ENCODE data around the gene ADORA2A.

Gene ADORA2A

GRCh38 chr22:24392218-24392931 lies 35.0 kb upstream of the ADORA2A start:
- Histone ChIP-seq H3K36me3 (ENCODE audit: insufficient read depth, low read length) (peaks cover 16% of the 10 kb centered on the region), H3K27ac (ENCODE audit: low read depth, low read length) (no peak overlapping the region)

GRCh38 chr22:24393012-24393559 lies 34.3 kb upstream of the ADORA2A start:
- Histone ChIP-seq H3K4me3 (ENCODE audit: low read depth in 1 of 2, low read length in 2 of 2) (no peak overlapping the region), H3K9me3 (ENCODE audit: low read length) (no peaks in the 10 kb centered on the region), H3K27me3 (ENCODE audit: control insufficient read depth in 1 of 2, insufficient read depth in 2 of 2, low read length in 2 of 2) (no peaks in the 10 kb centered on the region), H3K27ac (ENCODE audit: low read depth, low read length) (no peak overlapping the region), H3K36me3 (ENCODE audit: insufficient read depth, low read length) (peaks cover 21% of the 10 kb centered on the region), H3K9ac (ENCODE audit: low read length) (no peak overlapping the region), H3K4me1 (ENCODE audit: insufficient read depth, low read length) (peaks cover 25% of the 10 kb centered on the region)

More at GRCh38 chr22:24392218-24392931, 35.0 kb upstream of the ADORA2A start:
- no peak overlapping the region for H3K9ac ChIP-seq (ENCODE audit: low read length)
- H3K27me3 ChIP-seq (ENCODE audit: control insufficient read depth in 1 of 2, insufficient read depth in 2 of 2, low read length in 2 of 2): no peaks in the 10 kb centered on the region
- H3K4me1 ChIP-seq (ENCODE audit: insufficient read depth, low read length): peaks cover 25% of the 10 kb centered on the region
- H3K4me3 ChIP-seq (ENCODE audit: low read depth in 1 of 2, low read length in 2 of 2): no peak overlapping the region
- no peaks in the 10 kb centered on the region for H3K9me3 ChIP-seq (ENCODE audit: low read length)

GRCh38 chr22:24393848-24394247 lies 33.6 kb upstream of the ADORA2A start:
- Histone ChIP-seq H3K4me1 (ENCODE audit: insufficient read depth, low read length) (peaks cover 25% of the 10 kb centered on the region), H3K36me3 (ENCODE audit: insufficient read depth, low read length) (peaks cover 21% of the 10 kb centered on the region), H3K27ac (ENCODE audit: low read depth, low read length) (no peak overlapping the region), H3K9ac (ENCODE audit: low read length) (no peak overlapping the region), H3K4me3 (ENCODE audit: low read depth in 1 of 2, low read length in 2 of 2) (no peak overlapping the region), H3K27me3 (ENCODE audit: control insufficient read depth in 1 of 2, insufficient read depth in 2 of 2, low read length in 2 of 2) (no peaks in the 10 kb centered on the region), H3K9me3 (ENCODE audit: low read length) (no peaks in the 10 kb centered on the region)

- no peaks in the 10 kb centered on the region for H3K27me3 ChIP-seq (ENCODE audit: control insufficient read depth in 1 of 2, insufficient read depth in 2 of 2, low read length in 2 of 2)
- H3K4me3 ChIP-seq (ENCODE audit: low read depth in 1 of 2, low read length in 2 of 2): no peak overlapping the region
- H3K9ac ChIP-seq (ENCODE audit: low read length): no peak overlapping the region
- H3K36me3 ChIP-seq (ENCODE audit: insufficient read depth, low read length): peaks cover 21% of the 10 kb centered on the region
- H3K4me1 ChIP-seq (ENCODE audit: insufficient read depth, low read length): peaks cover 25% of the 10 kb centered on the region
- no peaks in the 10 kb centered on the region for H3K9me3 ChIP-seq (ENCODE audit: low read length)
- H3K27ac ChIP-seq (ENCODE audit: low read depth, low read length): no peak overlapping the region
Measured at GRCh38 chr22:24394254-24394653, 33.1 kb upstream of the ADORA2A start.

GRCh38 chr22:24398409-24398808 lies 29.0 kb upstream of the ADORA2A start:
- Histone ChIP-seq H3K9ac (ENCODE audit: low read length) (no peak overlapping the region), H3K27ac (ENCODE audit: low read depth, low read length) (no peak overlapping the region), H3K36me3 (ENCODE audit: insufficient read depth, low read length) (peaks cover 26% of the 10 kb centered on the region), H3K27me3 (ENCODE audit: control insufficient read depth in 1 of 2, insufficient read depth in 2 of 2, low read length in 2 of 2) (no peaks in the 10 kb centered on the region), H3K4me3 (ENCODE audit: low read depth in 1 of 2, low read length in 2 of 2) (no peak overlapping the region), H3K9me3 (ENCODE audit: low read length) (no peaks in the 10 kb centered on the region), H3K4me1 (ENCODE audit: insufficient read depth, low read length) (peaks cover 36% of the 10 kb centered on the region)

- no peak overlapping the region for H3K4me3 ChIP-seq (ENCODE audit: low read depth in 1 of 2, low read length in 2 of 2)
- no peak overlapping the region for H3K27ac ChIP-seq (ENCODE audit: low read depth, low read length)
- peaks cover 37% of the 10 kb centered on the region for H3K36me3 ChIP-seq (ENCODE audit: insufficient read depth, low read length)
- no peaks in the 10 kb centered on the region for H3K27me3 ChIP-seq (ENCODE audit: control insufficient read depth in 1 of 2, insufficient read depth in 2 of 2, low read length in 2 of 2)
- no peak overlapping the region for H3K9ac ChIP-seq (ENCODE audit: low read length)
- H3K4me1 ChIP-seq (ENCODE audit: insufficient read depth, low read length): peaks cover 47% of the 10 kb centered on the region
- no peaks in the 10 kb centered on the region for H3K9me3 ChIP-seq (ENCODE audit: low read length)
Measured at GRCh38 chr22:24400034-24400725, 27.2 kb upstream of the ADORA2A start.

GRCh38 chr22:24400726-24401596 lies 26.4 kb upstream of the ADORA2A start:
- Histone ChIP-seq H3K4me1 (ENCODE audit: insufficient read depth, low read length) (peaks cover 47% of the 10 kb centered on the region), H3K27ac (ENCODE audit: low read depth, low read length) (no peak overlapping the region), H3K9me3 (ENCODE audit: low read length) (no peaks in the 10 kb centered on the region), H3K4me3 (ENCODE audit: low read depth in 1 of 2, low read length in 2 of 2) (no peak overlapping the region), H3K27me3 (ENCODE audit: control insufficient read depth in 1 of 2, insufficient read depth in 2 of 2, low read length in 2 of 2) (no peaks in the 10 kb centered on the region), H3K9ac (ENCODE audit: low read length) (no peak overlapping the region), H3K36me3 (ENCODE audit: insufficient read depth, low read length) (peaks cover 32% of the 10 kb centered on the region)

GRCh38 chr22:24401931-24402367 lies 25.4 kb upstream of the ADORA2A start:
- Histone ChIP-seq H3K27ac (ENCODE audit: low read depth, low read length) (no peak overlapping the region), H3K36me3 (ENCODE audit: insufficient read depth, low read length) (peaks cover 23% of the 10 kb centered on the region), H3K4me3 (ENCODE audit: low read depth in 1 of 2, low read length in 2 of 2) (no peak overlapping the region), H3K9me3 (ENCODE audit: low read length) (no peaks in the 10 kb centered on the region), H3K4me1 (ENCODE audit: insufficient read depth, low read length) (peaks cover 47% of the 10 kb centered on the region), H3K9ac (ENCODE audit: low read length) (no peak overlapping the region), H3K27me3 (ENCODE audit: control insufficient read depth in 1 of 2, insufficient read depth in 2 of 2, low read length in 2 of 2) (no peaks in the 10 kb centered on the region)

GRCh38 chr22:24402460-24403192 lies 24.8 kb upstream of the ADORA2A start:
- Histone ChIP-seq H3K27me3 (ENCODE audit: control insufficient read depth in 1 of 2, insufficient read depth in 2 of 2, low read length in 2 of 2) (no peaks in the 10 kb centered on the region), H3K36me3 (ENCODE audit: insufficient read depth, low read length) (peaks cover 23% of the 10 kb centered on the region), H3K27ac (ENCODE audit: low read depth, low read length) (no peak overlapping the region), H3K4me1 (ENCODE audit: insufficient read depth, low read length) (peaks cover 47% of the 10 kb centered on the region), H3K9me3 (ENCODE audit: low read length) (no peaks in the 10 kb centered on the region), H3K4me3 (ENCODE audit: low read depth in 1 of 2, low read length in 2 of 2) (no peak overlapping the region), H3K9ac (ENCODE audit: low read length) (no peak overlapping the region)

- no peak overlapping the region for H3K27ac ChIP-seq (ENCODE audit: low read depth, low read length)
- peaks cover 47% of the 10 kb centered on the region for H3K4me1 ChIP-seq (ENCODE audit: insufficient read depth, low read length)
Measured at GRCh38 chr22:24403346-24403745, 24.1 kb upstream of the ADORA2A start.

More at GRCh38 chr22:24403346-24403745, 24.1 kb upstream of the ADORA2A start:
- Histone ChIP-seq H3K9ac (ENCODE audit: low read length) (no peak overlapping the region), H3K36me3 (ENCODE audit: insufficient read depth, low read length) (peaks cover 18% of the 10 kb centered on the region), H3K27me3 (ENCODE audit: control insufficient read depth in 1 of 2, insufficient read depth in 2 of 2, low read length in 2 of 2) (no peaks in the 10 kb centered on the region), H3K9me3 (ENCODE audit: low read length) (no peaks in the 10 kb centered on the region), H3K4me3 (ENCODE audit: low read depth in 1 of 2, low read length in 2 of 2) (no peak overlapping the region)
